Body of pancreas (tissue), 4 donors: Measurements from ENCODE around the gene FAM222A. TPM values are rescaled to one million over a fixed set of nuclear protein-coding genes. Genes with fewer than 3 reads are reported as not detected.

Source experiments
- ATAC-seq: fragments of 150-250 bp; one replicate; pipeline ENCODE4 v1.9.1; 2016
- DNase-seq, 4 donors: peaks; one replicate each; pipeline ENCODE4 v3.0.0-alpha.2; 2019
- H3K27ac ChIP-seq, 4 donors: fragments of 200-600 bp; sonication (generic); 1 replicate in 3 of 4; 2 replicates in 1 of 4; pipeline versions ENCODE4 v1.5.1 to v1.6.1; 2016 to 2019; ENCODE audit warnings: mild to moderate bottlenecking in 1 of 4, mixed read lengths in 1 of 4, moderate library complexity in 1 of 4
- H3K27me3 ChIP-seq, 2 donors: fragments of 200-600 bp; sonication (generic); one replicate each; pipeline ENCODE4 v1.6.0; 2016; ENCODE audit warnings: mild to moderate bottlenecking in 1 of 2
- H3K36me3 ChIP-seq, 2 donors: fragments of 200-600 bp; sonication (generic); replicated peaks in 1 of 2; 2 replicates each; pipeline ENCODE4 v1.5.1; 2016; ENCODE audit warnings: low read depth in 2 of 2; ENCODE audit not compliant: insufficient read depth in 1 of 2
- H3K4me1 ChIP-seq: fragments of 200-600 bp; sonication (generic); one replicate; pipeline ENCODE4 v1.6.0; 2016
- H3K4me3 ChIP-seq, 2 donors: fragments of 200-600 bp; sonication (generic); 1 replicate in 1 of 2; 2 replicates in 1 of 2; pipeline ENCODE4 v1.5.1; 2016 to 2019
- H3K9me3 ChIP-seq, 3 donors: fragments of 200-600 bp; sonication (generic); 1 replicate in 2 of 3; 2 replicates in 1 of 3; pipeline ENCODE4 v1.5.1; 2016
- CTCF ChIP-seq, 7 experiments: fragments of 450-650 bp in 4 of 7; fragments of 200-600 bp in 3 of 7; sonication (generic) in 3 of 7; IDR thresholded peaks; one replicate each; pipeline ENCODE4 v1.5.1; 2016 to 2019; ENCODE audit warnings: antibody characterized with exemption in 7 of 7
- POLR2A ChIP-seq, 3 donors: fragments of 450-650 bp; IDR thresholded peaks; one replicate each; pipeline ENCODE4 v1.6.1; 2016; ENCODE audit warnings: antibody characterized with exemption in 3 of 3, mild to moderate bottlenecking in 2 of 3
- WGBS, 2 donors: methylation state at CpG; one replicate each; pipeline ENCODE4 v1.1.5; 2017; 5-methylcytosine and 5-hydroxymethylcytosine counted together
- intact Hi-C: fragments of 100-400 bp; cut with DNase I; formaldehyde crosslinking; loops from one replicate; pipeline ENCODE4 v1.15.1; 2023
- total RNA-seq, 2 donors: library from RNA; depleted of rRNA; stranded (reverse); fragments of >200 nt; gene quantifications; one replicate each; pipeline ENCODE4 v1.1.0, GENCODE V29; 2016

Gene FAM222A
- total RNA-seq, 2 donors from 2014 or later, result 8.0 to 16.2 TPM

GRCh38 chr12:109709401-109709991 is 4.1 kb upstream of the FAM222A start:
- Histone ChIP-seq H3K9me3 (no peaks in the 10 kb centered on the region), H3K4me3 (no peak overlapping the region), H3K36me3 (no peaks in the 10 kb centered on the region), H3K27ac (peak overlapping the region; percentile 15 to 64 (median 55)), H3K4me1 (peaks cover 65% of the 10 kb centered on the region), H3K27me3 (no peaks in the 10 kb centered on the region)
- DNase-seq (peak in 3 of 4 donors; percentile 49 to 56 (median 50)), ATAC-seq (no peak)
- WGBS, 2 donors, result 49 to 63% methylated on average over 11 of the region's 11 CpGs
- intact Hi-C loops, result no loop called here
- no peak for TF ChIP-seq POLR2A (IDR thresholded peaks at IDR 0.05)
- TF ChIP-seq CTCF (IDR thresholded peaks at IDR 0.05), result no peak

DNA sequence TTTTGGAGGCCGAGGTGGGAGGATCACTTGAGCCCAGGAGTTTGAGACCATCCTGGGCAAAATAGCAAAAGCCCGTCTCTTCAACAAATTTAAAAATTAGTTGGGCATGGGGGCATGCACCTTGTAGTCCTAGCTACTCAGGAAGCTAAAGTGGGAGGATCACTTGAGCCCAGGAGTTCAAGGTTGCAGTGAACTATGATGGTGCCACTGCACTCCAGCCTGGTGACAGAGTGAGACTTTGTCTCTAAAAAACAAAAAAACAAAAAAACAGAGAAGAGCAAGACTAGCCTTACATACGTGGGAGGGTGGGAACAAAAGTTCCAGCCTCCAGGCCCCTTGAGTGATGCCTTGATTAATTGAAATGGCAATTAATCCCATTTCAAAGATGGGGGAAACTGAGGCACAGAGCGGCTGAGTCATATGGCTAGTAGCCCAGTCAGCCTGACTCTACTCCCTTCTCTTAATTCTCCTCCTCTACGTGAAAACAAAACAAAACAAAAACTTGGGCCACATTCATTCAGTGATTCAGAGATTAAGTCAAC is 3.3 kb upstream of the FAM222A start:
- no peak for ATAC-seq
- Histone ChIP-seq H3K4me1 (peaks cover 73% of the 10 kb centered on the region), H3K9me3 (no peaks in the 10 kb centered on the region), H3K36me3 (no peaks in the 10 kb centered on the region), H3K4me3 (no peak overlapping the region), H3K27ac (peak overlapping the region; percentile 15 to 64 (median 55)), H3K27me3 (no peaks in the 10 kb centered on the region)
- intact Hi-C loops, result no loop called here
- no peak for TF ChIP-seq CTCF (IDR thresholded peaks at IDR 0.05)
- DNase-seq, result no peak
- WGBS, 2 donors, result 75 to 80% methylated on average over 5 of the region's 5 CpGs

- intact Hi-C loops, result no loop called here
- no peak for DNase-seq
- Histone ChIP-seq H3K4me3 (no peak overlapping the region), H3K9me3 (no peaks in the 10 kb centered on the region), H3K27ac (peak overlapping the region in 3 of 4 donors; percentile 46 to 64 (median 64)), H3K27me3 (no peaks in the 10 kb centered on the region), H3K36me3 (no peaks in the 10 kb centered on the region), H3K4me1 (peaks cover 80% of the 10 kb centered on the region)
- no peak for ATAC-seq
- TF ChIP-seq CTCF (IDR thresholded peaks at IDR 0.05) (no peak), POLR2A (IDR thresholded peaks at IDR 0.05) (no peak)
- 74 to 86% methylated on average over 8 to 11 of the region's 11 CpGs for WGBS, 2 donors
Observed at GRCh38 chr12:109710747-109711595, 2.7 kb upstream of the FAM222A start.

DNA sequence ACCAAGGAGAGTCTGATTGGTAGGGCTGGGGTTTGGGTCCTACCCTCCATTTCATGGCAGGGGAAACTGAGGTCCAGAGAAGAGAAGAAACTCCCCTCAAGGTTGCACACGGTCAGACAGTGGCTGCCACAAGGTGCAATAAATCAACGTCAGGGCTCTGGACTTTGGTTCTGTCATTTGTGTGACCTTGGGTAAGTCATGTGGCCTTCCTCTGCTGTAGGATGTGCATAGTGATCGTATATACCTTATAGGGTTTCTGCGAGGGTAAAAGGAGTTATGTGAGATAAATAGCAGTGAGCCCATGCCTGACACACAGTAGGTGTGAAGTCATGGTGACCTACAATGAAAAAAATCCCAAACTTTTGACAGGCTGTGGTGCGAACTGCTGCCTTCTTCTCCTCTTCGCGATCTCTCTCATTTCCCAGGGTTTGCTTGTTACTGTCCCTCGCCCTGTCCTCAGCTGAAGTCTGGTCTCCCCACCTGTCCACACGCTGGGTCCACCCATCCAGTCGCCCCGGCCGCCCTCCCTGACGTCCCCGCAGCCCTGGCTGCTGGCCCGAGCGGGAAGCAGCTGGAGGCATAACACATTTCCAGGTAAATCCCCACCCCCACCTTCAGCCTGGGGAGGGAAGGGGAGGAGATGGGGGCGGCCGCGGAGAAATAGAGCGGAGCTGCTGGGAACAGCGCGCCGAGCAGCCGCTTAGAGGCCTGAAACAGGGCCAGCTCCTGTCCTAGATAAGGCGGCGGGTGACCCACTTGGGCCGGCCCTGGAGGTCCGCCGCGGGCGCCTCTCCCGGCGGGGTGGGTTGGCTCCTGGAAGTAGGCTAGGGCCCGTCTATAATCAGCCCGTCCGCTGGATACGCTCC is 1.8 kb upstream of the FAM222A start:
- ATAC-seq (no peak), DNase-seq (peak; percentile 48 to 64 (median 56))
- intact Hi-C loops, result no loop called here
- H3K9me3 ChIP-seq, result no peaks in the 10 kb centered on the region
- H3K4me1 ChIP-seq, result peaks cover 85% of the 10 kb centered on the region
- H3K27me3 ChIP-seq, result no peaks in the 10 kb centered on the region
- no peak overlapping the region for H3K4me3 ChIP-seq
- 14 to 21% methylated on average over 25 to 37 of the region's 37 CpGs for WGBS, 2 donors
- H3K36me3 ChIP-seq, result no peaks in the 10 kb centered on the region
- TF ChIP-seq POLR2A (IDR thresholded peaks at IDR 0.05) (no peak), CTCF (IDR thresholded peaks at IDR 0.05) (no peak)
- H3K27ac ChIP-seq, result peak overlapping the region; percentile 25 to 64 (median 55)
